Upper lobe of left lung (tissue), 6 donors: ENCODE measurements around the gene SLC25A27. TPM values are rescaled to one million over a fixed set of nuclear protein-coding genes. Genes with fewer than 3 reads are reported as not detected.

ENCODE experiments used
- ATAC-seq, 2 donors: fragments of 200-7000 bp; cut with Tn5 transposase; one replicate each; pipeline ENCODE4 v1.9.1; 2022; ENCODE audit warnings: mild to moderate bottlenecking in 2 of 2, moderate library complexity in 2 of 2; ENCODE audit not compliant: low FRiP score in 2 of 2
- DNase-seq, 2 donors: peaks; one replicate each; pipeline ENCODE4 v3.0.0-alpha.2; 2019 to 2020
- H3K27ac ChIP-seq, 4 donors: fragments of 200-600 bp; sonication (generic); one replicate each; pipeline ENCODE4 v1.5.1; 2016 to 2019
- H3K27me3 ChIP-seq, 4 donors: fragments of 200-600 bp; sonication (generic); one replicate each; pipeline ENCODE4 v1.5.1; 2017 to 2019
- H3K36me3 ChIP-seq, 4 donors: fragments of 200-600 bp; sonication (generic); one replicate each; pipeline ENCODE4 v1.5.1; 2016 to 2019
- H3K4me1 ChIP-seq, 4 donors: fragments of 200-600 bp; sonication (generic); one replicate each; pipeline ENCODE4 v1.5.1; 2018 to 2019
- H3K4me3 ChIP-seq, 4 donors: fragments of 200-600 bp; sonication (generic); one replicate each; pipeline ENCODE4 v1.5.1; 2017 to 2019; ENCODE audit warnings: mild to moderate bottlenecking in 2 of 4, moderate library complexity in 1 of 4
- H3K9me3 ChIP-seq, 4 donors: fragments of 200-600 bp; sonication (generic); one replicate each; pipeline ENCODE4 v1.5.1; 2018 to 2019
- CTCF ChIP-seq, 6 experiments: fragments of 450-650 bp in 4 of 6; fragments of 200-600 bp in 2 of 6; sonication (generic) in 2 of 6; IDR thresholded peaks; one replicate each; pipeline ENCODE4 v1.5.1; 2016 to 2019; ENCODE audit warnings: antibody characterized with exemption in 6 of 6
- EP300 ChIP-seq, 4 donors: sonication (generic); formaldehyde crosslinking; IDR thresholded peaks; one replicate each; pipeline ENCODE4 v1.5.1; 2017; ENCODE audit warnings: antibody characterized with exemption in 4 of 4, control low read depth in 2 of 4
- POLR2A ChIP-seq, 4 donors: fragments of 450-650 bp; IDR thresholded peaks; one replicate each; pipeline ENCODE4 v1.5.1; 2016 to 2017; ENCODE audit warnings: antibody characterized with exemption in 4 of 4, mild to moderate bottlenecking in 2 of 4
- POLR2AphosphoS5 ChIP-seq, 2 donors: sonication (generic); formaldehyde crosslinking; IDR thresholded peaks; one replicate each; pipeline ENCODE4 v1.5.1; 2017; ENCODE audit warnings: antibody characterized with exemption in 2 of 2
- WGBS, 2 donors: methylation state at CpG; one replicate each; pipeline ENCODE4 v1.1.5; 2017 to 2018; 5-methylcytosine and 5-hydroxymethylcytosine counted together
- total RNA-seq, 6 donors: library from RNA; depleted of rRNA in 4 of 6; stranded (reverse); fragments of >200 nt in 4 of 6; gene quantifications; one replicate each; pipeline versions ENCODE4 v1.1.0 to v1.2.1, GENCODE V29; 2016 to 2021
- donor health status: DM: no; HTN: no; CAD: no; lungs with moderate emphysema.
- donor health status: DM: no; HTN: yes; CAD: no; lungs with severe emphysema.

The SLC25A27 gene
- total RNA-seq, 6 donors from 2014 or later = 7.8 to 61.8 (median 13.7) TPM

GRCh38 chr6:46699970-46700369 is 47.2 kb downstream of the SLC25A27 start:
- no peaks in the 10 kb centered on the region for H3K9me3 ChIP-seq
- H3K27ac ChIP-seq = no peak overlapping the region
- TF ChIP-seq CTCF (IDR thresholded peaks at IDR 0.05) (no peak), POLR2A (IDR thresholded peaks at IDR 0.05) (no peak), POLR2AphosphoS5 (IDR thresholded peaks at IDR 0.05) (no peak)
- ATAC-seq (no peak), DNase-seq (no peak)
- no peak overlapping the region for H3K4me3 ChIP-seq
- H3K36me3 ChIP-seq = no peaks in the 10 kb centered on the region
- H3K27me3 ChIP-seq = no peaks in the 10 kb centered on the region
- H3K4me1 ChIP-seq = no peaks in the 10 kb centered on the region
- 71 to 88% methylated on average over 1 of the region's 1 CpG for WGBS, 2 donors

- 5 to 6% methylated on average over 3 of the region's 3 CpGs for WGBS, 2 donors
- DNase-seq (no peak), ATAC-seq (peak in 1 of 2 donors; percentile 65)
- TF ChIP-seq CTCF (IDR thresholded peaks at IDR 0.05) (peak in 1 of 6 experiments; percentile 25), POLR2A (IDR thresholded peaks at IDR 0.05) (no peak)
- H3K27me3 ChIP-seq = no peaks in the 10 kb centered on the region
- no peak overlapping the region for H3K27ac ChIP-seq
- H3K36me3 ChIP-seq = no peaks in the 10 kb centered on the region
- no peaks in the 10 kb centered on the region for H3K4me1 ChIP-seq
- H3K4me3 ChIP-seq = no peak overlapping the region
- H3K9me3 ChIP-seq = no peaks in the 10 kb centered on the region
Measured at GRCh38 chr6:46704562-46704961, 51.8 kb downstream of the SLC25A27 start.

GRCh38 chr6:46706464-46706863 is 53.7 kb downstream of the SLC25A27 start:
- H3K27me3 ChIP-seq = no peaks in the 10 kb centered on the region
- WGBS, 2 donors = 91 to 92% methylated on average over 2 of the region's 2 CpGs
- H3K36me3 ChIP-seq = no peaks in the 10 kb centered on the region
- no peak overlapping the region for H3K4me3 ChIP-seq
- no peak for ATAC-seq
- TF ChIP-seq POLR2A (IDR thresholded peaks at IDR 0.05) = no peak
- TF ChIP-seq POLR2AphosphoS5 (IDR thresholded peaks at IDR 0.05) = no peak
- TF ChIP-seq EP300 (IDR thresholded peaks at IDR 0.05) = no peak
- no peak for DNase-seq
- no peak overlapping the region for H3K27ac ChIP-seq
- H3K9me3 ChIP-seq = no peaks in the 10 kb centered on the region
- no peaks in the 10 kb centered on the region for H3K4me1 ChIP-seq

- no peak for TF ChIP-seq POLR2AphosphoS5 (IDR thresholded peaks at IDR 0.05)
- TF ChIP-seq POLR2A (IDR thresholded peaks at IDR 0.05) = no peak
- no peak for TF ChIP-seq EP300 (IDR thresholded peaks at IDR 0.05)
- no peak for TF ChIP-seq CTCF (IDR thresholded peaks at IDR 0.05)
- DNase-seq (no peak), ATAC-seq (no peak)
- 91 to 92% methylated on average over 1 of the region's 1 CpG for WGBS, 2 donors
- no peak overlapping the region for H3K27ac ChIP-seq
- no peaks in the 10 kb centered on the region for H3K4me1 ChIP-seq
- H3K27me3 ChIP-seq = no peaks in the 10 kb centered on the region
- no peaks in the 10 kb centered on the region for H3K36me3 ChIP-seq
- H3K4me3 ChIP-seq = no peak overlapping the region
- no peaks in the 10 kb centered on the region for H3K9me3 ChIP-seq
Measured at GRCh38 chr6:46711491-46711890, 58.7 kb downstream of the SLC25A27 start.

- Histone ChIP-seq H3K9me3 (no peaks in the 10 kb centered on the region), H3K4me1 (no peaks in the 10 kb centered on the region), H3K4me3 (no peak overlapping the region), H3K27ac (no peak overlapping the region), H3K27me3 (no peaks in the 10 kb centered on the region), H3K36me3 (no peaks in the 10 kb centered on the region)
- TF ChIP-seq POLR2AphosphoS5 (IDR thresholded peaks at IDR 0.05) (no peak), POLR2A (IDR thresholded peaks at IDR 0.05) (no peak), EP300 (IDR thresholded peaks at IDR 0.05) (no peak), CTCF (IDR thresholded peaks at IDR 0.05) (no peak)
- ATAC-seq (no peak), DNase-seq (no peak)
Measured at GRCh38 chr6:46715141-46715540, 62.4 kb downstream of the SLC25A27 start.
